ENCODE measurements around the gene DLGAP1. TPM values are rescaled to one million over a fixed set of nuclear protein-coding genes. Genes with fewer than 3 reads are reported as not detected.

DLGAP1 gene
- polyA plus RNA-seq, 1 donor from 2014 or later: 4.5 TPM

DNA sequence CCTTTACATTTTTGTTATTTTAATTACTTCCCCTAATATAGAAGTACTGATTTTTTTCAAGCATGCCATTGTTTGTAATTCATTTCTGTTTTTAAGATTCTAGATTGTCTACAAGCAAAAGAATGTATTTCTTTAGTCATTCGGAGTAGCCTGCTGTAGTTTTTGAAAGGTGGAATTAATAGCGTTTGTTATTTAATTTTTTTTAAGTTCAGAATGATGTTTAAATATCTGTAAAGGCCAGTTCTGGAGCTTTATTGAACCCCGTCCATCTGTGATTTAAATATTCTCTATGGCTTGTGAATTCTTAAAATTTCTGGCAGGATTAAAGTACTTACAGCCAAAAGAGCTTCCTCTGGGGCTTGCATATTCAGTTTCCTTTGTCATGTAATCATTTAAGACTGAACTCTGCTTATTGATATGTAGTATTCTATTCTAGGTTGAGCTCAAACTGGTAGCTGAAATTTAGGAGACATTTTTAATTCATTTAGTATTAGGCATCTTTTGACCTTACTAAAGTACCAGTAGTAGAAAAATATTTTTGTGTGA lies 999.9 kb downstream of the DLGAP1 start:
- peaks cover 39% of the 10 kb centered on the region for H3K27me3 ChIP-seq (ENCODE audit: insufficient read depth, low read depth, low read length)
- H3K79me2 ChIP-seq (replicated peaks; ENCODE audit: insufficient read depth, low read length): peaks cover 73% of the 10 kb centered on the region
- H3K4me2 ChIP-seq (ENCODE audit: low read length): no peak overlapping the region
- no peak overlapping the region for H2AFZ ChIP-seq (ENCODE audit: low read depth, low read length)
- no peak overlapping the region for H3K9ac ChIP-seq (ENCODE audit: low read length)
- no peaks in the 10 kb centered on the region for H4K20me1 ChIP-seq (ENCODE audit: insufficient read depth)
- TF ChIP-seq POLR2AphosphoS5 (IDR thresholded peaks at IDR 0.05): no peak
- TF ChIP-seq TAF1 (IDR thresholded peaks at IDR 0.05; ENCODE audit: low read depth): no peak
- no peak for TF ChIP-seq MXI1 (conservative IDR thresholded peaks at IDR 0.05; ENCODE audit: poor library complexity, severe bottlenecking)
- no peak for TF ChIP-seq SMC3 (conservative IDR thresholded peaks at IDR 0.05; ENCODE audit: poor library complexity)
- TF ChIP-seq EP300 (conservative IDR thresholded peaks at IDR 0.05; ENCODE audit: poor library complexity, severe bottlenecking): no peak
- TF ChIP-seq EZH2 (IDR thresholded peaks at IDR 0.05; ENCODE audit: borderline replicate concordance, insufficient read depth, low read length, poor library complexity, severe bottlenecking): no peak
- TF ChIP-seq, protein P1, sequence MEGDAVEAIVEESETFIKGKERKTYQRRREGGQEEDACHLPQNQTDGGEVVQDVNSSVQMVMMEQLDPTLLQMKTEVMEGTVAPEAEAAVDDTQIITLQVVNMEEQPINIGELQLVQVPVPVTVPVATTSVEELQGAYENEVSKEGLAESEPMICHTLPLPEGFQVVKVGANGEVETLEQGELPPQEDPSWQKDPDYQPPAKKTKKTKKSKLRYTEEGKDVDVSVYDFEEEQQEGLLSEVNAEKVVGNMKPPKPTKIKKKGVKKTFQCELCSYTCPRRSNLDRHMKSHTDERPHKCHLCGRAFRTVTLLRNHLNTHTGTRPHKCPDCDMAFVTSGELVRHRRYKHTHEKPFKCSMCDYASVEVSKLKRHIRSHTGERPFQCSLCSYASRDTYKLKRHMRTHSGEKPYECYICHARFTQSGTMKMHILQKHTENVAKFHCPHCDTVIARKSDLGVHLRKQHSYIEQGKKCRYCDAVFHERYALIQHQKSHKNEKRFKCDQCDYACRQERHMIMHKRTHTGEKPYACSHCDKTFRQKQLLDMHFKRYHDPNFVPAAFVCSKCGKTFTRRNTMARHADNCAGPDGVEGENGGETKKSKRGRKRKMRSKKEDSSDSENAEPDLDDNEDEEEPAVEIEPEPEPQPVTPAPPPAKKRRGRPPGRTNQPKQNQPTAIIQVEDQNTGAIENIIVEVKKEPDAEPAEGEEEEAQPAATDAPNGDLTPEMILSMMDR (IDR thresholded peaks at IDR 0.05; ENCODE audit: poor library complexity, severe bottlenecking): no peak
- TF ChIP-seq RAD21 (conservative IDR thresholded peaks at IDR 0.05): no peak
- TF ChIP-seq, protein P2, sequence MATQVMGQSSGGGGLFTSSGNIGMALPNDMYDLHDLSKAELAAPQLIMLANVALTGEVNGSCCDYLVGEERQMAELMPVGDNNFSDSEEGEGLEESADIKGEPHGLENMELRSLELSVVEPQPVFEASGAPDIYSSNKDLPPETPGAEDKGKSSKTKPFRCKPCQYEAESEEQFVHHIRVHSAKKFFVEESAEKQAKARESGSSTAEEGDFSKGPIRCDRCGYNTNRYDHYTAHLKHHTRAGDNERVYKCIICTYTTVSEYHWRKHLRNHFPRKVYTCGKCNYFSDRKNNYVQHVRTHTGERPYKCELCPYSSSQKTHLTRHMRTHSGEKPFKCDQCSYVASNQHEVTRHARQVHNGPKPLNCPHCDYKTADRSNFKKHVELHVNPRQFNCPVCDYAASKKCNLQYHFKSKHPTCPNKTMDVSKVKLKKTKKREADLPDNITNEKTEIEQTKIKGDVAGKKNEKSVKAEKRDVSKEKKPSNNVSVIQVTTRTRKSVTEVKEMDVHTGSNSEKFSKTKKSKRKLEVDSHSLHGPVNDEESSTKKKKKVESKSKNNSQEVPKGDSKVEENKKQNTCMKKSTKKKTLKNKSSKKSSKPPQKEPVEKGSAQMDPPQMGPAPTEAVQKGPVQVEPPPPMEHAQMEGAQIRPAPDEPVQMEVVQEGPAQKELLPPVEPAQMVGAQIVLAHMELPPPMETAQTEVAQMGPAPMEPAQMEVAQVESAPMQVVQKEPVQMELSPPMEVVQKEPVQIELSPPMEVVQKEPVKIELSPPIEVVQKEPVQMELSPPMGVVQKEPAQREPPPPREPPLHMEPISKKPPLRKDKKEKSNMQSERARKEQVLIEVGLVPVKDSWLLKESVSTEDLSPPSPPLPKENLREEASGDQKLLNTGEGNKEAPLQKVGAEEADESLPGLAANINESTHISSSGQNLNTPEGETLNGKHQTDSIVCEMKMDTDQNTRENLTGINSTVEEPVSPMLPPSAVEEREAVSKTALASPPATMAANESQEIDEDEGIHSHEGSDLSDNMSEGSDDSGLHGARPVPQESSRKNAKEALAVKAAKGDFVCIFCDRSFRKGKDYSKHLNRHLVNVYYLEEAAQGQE (IDR thresholded peaks at IDR 0.05; ENCODE audit: borderline replicate concordance): no peak
- H3F3A ChIP-seq (ENCODE audit: insufficient read depth, low read length, poor library complexity, severe bottlenecking): no peaks in the 10 kb centered on the region
- H3K9me2 ChIP-seq (ENCODE audit: insufficient read depth, low read length): no peaks in the 10 kb centered on the region
- H3K27ac ChIP-seq (ENCODE audit: low read length): no peak overlapping the region
- H3K4me3 ChIP-seq (ENCODE audit: low read length): no peak overlapping the region
- peaks cover 4% of the 10 kb centered on the region for H3K36me3 ChIP-seq (ENCODE audit: insufficient read depth, low read length)
- H3K9me3 ChIP-seq (ENCODE audit: low read length): no peaks in the 10 kb centered on the region

DNA sequence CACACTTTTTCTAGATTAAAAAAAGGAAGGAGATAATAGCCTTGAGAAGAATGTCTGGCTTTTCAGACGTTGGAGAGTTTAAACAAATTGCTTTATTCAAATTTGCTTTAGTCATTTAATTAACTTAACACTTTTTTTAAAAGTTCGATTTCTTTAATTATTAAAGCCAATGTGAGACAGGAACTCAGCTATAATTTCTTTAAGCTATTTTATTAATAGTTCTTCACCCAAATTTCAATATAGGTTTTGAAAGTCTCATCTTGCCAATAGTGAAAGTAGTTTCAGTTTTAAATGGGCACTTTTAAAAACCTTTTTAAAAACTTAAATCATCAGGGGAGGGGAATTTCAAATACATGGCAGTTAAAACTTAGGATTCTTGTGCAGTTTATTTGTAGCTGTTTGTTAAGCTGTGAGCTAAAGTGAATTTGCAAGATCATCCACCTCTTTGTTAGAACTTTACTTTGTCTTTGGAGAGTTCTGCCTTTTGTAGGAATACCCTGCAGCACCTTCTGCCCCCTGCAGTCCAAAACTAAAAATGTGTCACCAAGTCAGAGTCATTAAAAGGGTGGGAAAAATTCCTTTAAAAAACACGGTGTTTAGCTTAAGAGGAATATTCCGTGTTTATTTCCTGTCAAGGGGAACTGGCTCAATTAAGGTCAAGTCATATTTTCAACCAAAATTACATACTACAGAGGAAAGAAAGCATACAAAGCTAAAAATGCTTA lies 1000.6 kb downstream of the DLGAP1 start:
- H3K4me2 ChIP-seq (ENCODE audit: low read length): no peak overlapping the region
- no peak overlapping the region for H3K9ac ChIP-seq (ENCODE audit: low read length)
- H3K79me2 ChIP-seq (replicated peaks; ENCODE audit: insufficient read depth, low read length): peaks cover 73% of the 10 kb centered on the region
- no peaks in the 10 kb centered on the region for H3K9me2 ChIP-seq (ENCODE audit: insufficient read depth, low read length)
- no peaks in the 10 kb centered on the region for H4K20me1 ChIP-seq (ENCODE audit: insufficient read depth)
- H3K4me3 ChIP-seq (ENCODE audit: low read length): no peak overlapping the region
- no peaks in the 10 kb centered on the region for H3K9me3 ChIP-seq (ENCODE audit: low read length)
- H3K36me3 ChIP-seq (ENCODE audit: insufficient read depth, low read length): peaks cover 4% of the 10 kb centered on the region
- no peaks in the 10 kb centered on the region for H3F3A ChIP-seq (ENCODE audit: insufficient read depth, low read length, poor library complexity, severe bottlenecking)
- H2AFZ ChIP-seq (ENCODE audit: low read depth, low read length): no peak overlapping the region
- H3K27ac ChIP-seq (ENCODE audit: low read length): no peak overlapping the region
- no peak for TF ChIP-seq EP300 (conservative IDR thresholded peaks at IDR 0.05; ENCODE audit: poor library complexity, severe bottlenecking)
- TF ChIP-seq EZH2 (IDR thresholded peaks at IDR 0.05; ENCODE audit: borderline replicate concordance, insufficient read depth, low read length, poor library complexity, severe bottlenecking): no peak
- TF ChIP-seq SMC3 (conservative IDR thresholded peaks at IDR 0.05; ENCODE audit: poor library complexity): no peak
- no peak for TF ChIP-seq RAD21 (conservative IDR thresholded peaks at IDR 0.05)
- TF ChIP-seq MXI1 (conservative IDR thresholded peaks at IDR 0.05; ENCODE audit: poor library complexity, severe bottlenecking): no peak
- TF ChIP-seq, protein P1 (IDR thresholded peaks at IDR 0.05; ENCODE audit: poor library complexity, severe bottlenecking): no peak
- TF ChIP-seq TAF1 (IDR thresholded peaks at IDR 0.05; ENCODE audit: low read depth): no peak
- TF ChIP-seq POLR2AphosphoS5 (IDR thresholded peaks at IDR 0.05): no peak
- TF ChIP-seq, protein P2 (IDR thresholded peaks at IDR 0.05; ENCODE audit: borderline replicate concordance): no peak
- peaks cover 45% of the 10 kb centered on the region for H3K27me3 ChIP-seq (ENCODE audit: insufficient read depth, low read depth, low read length)

All from neural cell (in vitro differentiated cells).